ENCODE results near the gene KSR1. TPM values are rescaled to one million over a fixed set of nuclear protein-coding genes. Genes with fewer than 3 reads are reported as not detected.
A peak's percentile ranks its signal among the peaks of the same experiment; 100 is the strongest.

Gene KSR1
- total and polyA plus RNA-seq, 2 of the 4 experiments (the other 2 are of a cell fraction) = 12.5 to 21.9 TPM

- H2BK15ac ChIP-seq (ENCODE audit: low read depth, low read length) = no peak overlapping the region
- peak overlapping the region; percentile 60 for H2AK9ac ChIP-seq (replicated peaks; ENCODE audit: low read depth, low read length, poor library complexity)
- peak overlapping the region; percentile 82 for H3K14ac ChIP-seq (replicated peaks; ENCODE audit: low read depth, low read length)
- H2AFZ ChIP-seq (replicated peaks; ENCODE audit: low read length, poor library complexity) = peak overlapping the region; percentile 89
- BruUV-seq (replicated peaks) = no TSS peak
- peak overlapping the region; percentile 98 for H3K18ac ChIP-seq (ENCODE audit: low read depth, low read length)
- H4K8ac ChIP-seq (ENCODE audit: low read depth in 2 of 2, low read length in 2 of 2) = peak overlapping the region; percentile 34 to 54; a peak in 2 of 4 replicates
- H3K79me1 ChIP-seq (ENCODE audit: low read depth in 1 of 2, low read length in 2 of 2) = peaks cover 29 to 54% of the 10 kb centered on the region in 2 experiments
- H2BK5ac ChIP-seq (ENCODE audit: low read depth, low read length, poor library complexity, severe bottlenecking) = peak overlapping the region; percentile 71
- intact Hi-C loops (cut with micrococcal nuclease) (loop anchor here (1.0 to 10.0 kb wide), 6 partner anchors 77 to 427 kb away; no protein-coding TSS in a partner anchor), in situ Hi-C loops (cut with MboI; ENCODE audit: low sequenced_read_pairs) (loop anchor here (5.0 kb wide), 1 partner anchor 130 kb away; no protein-coding TSS in a partner anchor), dilution Hi-C loops (cut with HindIII; ENCODE audit: low sequenced_read_pairs, unreplicated experiment) (no loop called here)
- H3K4me2 ChIP-seq (ENCODE audit: low read depth, low read length) = peak overlapping the region; percentile 98
- POLR2A ChIA-PET (ENCODE audit: unreplicated experiment) = no interaction called here
- CTCF ChIA-PET = no interaction called here
- peak overlapping the region; percentile 100 for H3K9ac ChIP-seq (ENCODE audit: low read depth, low read length)
- peak overlapping the region; percentile 88 for H3K4ac ChIP-seq (ENCODE audit: low read depth, low read length)
- peak overlapping the region; percentile 14; the same call in 1 of the 2 replicates for H2BK20ac ChIP-seq (ENCODE audit: low read depth, low read length)
- H2AK5ac ChIP-seq (ENCODE audit: low read depth, low read length) = peak overlapping the region; percentile 80
- peak overlapping the region; percentile 72 for H3K56ac ChIP-seq (ENCODE audit: extremely low read depth, insufficient read depth, low read length)
- H3K27me3 ChIP-seq (ENCODE audit: control insufficient read depth, insufficient read depth, low read length) = no peaks in the 10 kb centered on the region
- WGBS, 2 experiments (ENCODE audit: extremely low coverage in 2 of 2, insufficient read length in 1 of 2) = no CpG with 5 or more reads among the region's 8 CpGs
- H3K36me3 ChIP-seq (ENCODE audit: control insufficient read depth, insufficient read depth, low read length) = peaks cover 8% of the 10 kb centered on the region; the same call in 1 of the 2 replicates
- peak overlapping the region; percentile 30; the same call in 1 of the 2 replicates for H4K91ac ChIP-seq (ENCODE audit: insufficient read depth, low read depth, low read length)
- peaks cover 12% of the 10 kb centered on the region for H3K9me1 ChIP-seq (ENCODE audit: insufficient read depth, low read length)
- no peak for DNase-seq
- TF ChIP-seq CEBPB (IDR thresholded peaks at IDR 0.05; ENCODE audit: low read depth, low read length) (no peak), MAZ (IDR thresholded peaks at IDR 0.05; ENCODE audit: borderline replicate concordance, low read depth, low read length) (no peak), RAD21 (IDR thresholded peaks at IDR 0.05; ENCODE audit: low read length) (no peak), POLR2A (IDR thresholded peaks at IDR 0.05; ENCODE audit: low read depth, low read length) (no peak), MAFK (IDR thresholded peaks at IDR 0.05; ENCODE audit: low read depth, low read length) (no peak), MXI1 (IDR thresholded peaks at IDR 0.05; ENCODE audit: borderline replicate concordance, low read depth, low read length) (no peak), CHD1 (IDR thresholded peaks at IDR 0.05; ENCODE audit: low read depth, low read length) (no peak), FOS (IDR thresholded peaks at IDR 0.05; ENCODE audit: low read depth, low read length) (no peak), CTCF (conservative IDR thresholded peaks at IDR 0.05; ENCODE audit: low read depth, low read length) (no peak), ELK1 (IDR thresholded peaks at IDR 0.05; ENCODE audit: borderline replicate concordance, low read depth, low read length) (no peak)
- H3K4me3 ChIP-seq (ENCODE audit: insufficient read depth, low read depth, low read length) = peak overlapping the region; percentile 100
- H4K20me1 ChIP-seq (ENCODE audit: insufficient read depth, low read length) = peaks cover 54% of the 10 kb centered on the region
- ATAC-seq (ENCODE audit: low read depth) = no peak
- peak overlapping the region; percentile 93 for H3K27ac ChIP-seq (ENCODE audit: insufficient read depth, low read length)
- H2BK120ac ChIP-seq (ENCODE audit: low read depth, low read length) = peak overlapping the region; percentile 80
- H3K23ac ChIP-seq (ENCODE audit: low read depth, low read length) = peak overlapping the region; percentile 98
- H3K4me1 ChIP-seq (ENCODE audit: control insufficient read depth, insufficient read depth, low read length) = peaks cover 25% of the 10 kb centered on the region
- no peaks in the 10 kb centered on the region for H3K9me3 ChIP-seq (ENCODE audit: control insufficient read depth, insufficient read depth, low read length)
- H4K5ac ChIP-seq (ENCODE audit: low read depth, low read length) = peak overlapping the region; percentile 80
Measured at GRCh38 chr17:27457360-27457715, 1.1 kb downstream of the KSR1 start.
